Mucosa of stomach (tissue), 1 donor: Measurements from ENCODE around the gene TLR10.
"Not testable (repeated sequence)": the region's sequence is repeated elsewhere in the genome, so short reads cannot be mapped to it uniquely, and the experiment has no call there.

Experiments used
- H3K27me3 ChIP-seq: one replicate; pipeline ENCODE4 v1.7.0; 2013; ENCODE audit warnings: mild to moderate bottlenecking, low read length; ENCODE audit not compliant: control insufficient read depth, insufficient read depth
- H3K36me3 ChIP-seq: one replicate; pipeline ENCODE4 v1.7.0; 2013; ENCODE audit warnings: low read length; ENCODE audit not compliant: control insufficient read depth, insufficient read depth
- H3K4me1 ChIP-seq: one replicate; pipeline ENCODE4 v1.7.0; 2013; ENCODE audit warnings: mild to moderate bottlenecking, low read length; ENCODE audit not compliant: control insufficient read depth, insufficient read depth
- H3K4me3 ChIP-seq: one replicate; pipeline ENCODE4 v1.7.0; 2013; ENCODE audit warnings: low read length
- H3K9ac ChIP-seq: one replicate; pipeline ENCODE4 v1.7.0; 2013; ENCODE audit warnings: mild to moderate bottlenecking, low read length, moderate library complexity
- H3K9me3 ChIP-seq: one replicate; pipeline ENCODE4 v1.7.0; 2013; ENCODE audit warnings: mild to moderate bottlenecking, low read length, moderate library complexity; ENCODE audit not compliant: control insufficient read depth
- donor health status: Pancreatic carcinoma.

TLR10 gene

GRCh38 chr4:38777925-38778324 lies 4.9 kb downstream of the TLR10 start:
- not testable (repeated sequence) for H3K9me3 ChIP-seq, H3K4me1 ChIP-seq

GRCh38 chr4:38775326-38775725 lies 7.5 kb downstream of the TLR10 start:
- Histone ChIP-seq H3K9me3 (no peaks in the 10 kb centered on the region), H3K27me3 (no peaks in the 10 kb centered on the region), H3K4me3 (no peak overlapping the region), H3K4me1 (peaks cover 6% of the 10 kb centered on the region), H3K36me3 (no peaks in the 10 kb centered on the region), H3K9ac (no peak overlapping the region)

More at GRCh38 chr4:38777925-38778324, 4.9 kb downstream of the TLR10 start:
- H3K9ac ChIP-seq, H3K4me3 ChIP-seq, H3K27me3 ChIP-seq, H3K36me3 ChIP-seq: not testable (repeated sequence)

- Histone ChIP-seq H3K4me3 (no peak overlapping the region), H3K9me3 (no peaks in the 10 kb centered on the region), H3K9ac (no peak overlapping the region), H3K4me1 (peaks cover 6% of the 10 kb centered on the region), H3K27me3 (no peaks in the 10 kb centered on the region), H3K36me3 (no peaks in the 10 kb centered on the region)
Measured at GRCh38 chr4:38774181-38774955, 8.4 kb downstream of the TLR10 start.

GRCh38 chr4:38770281-38770680 lies 12.5 kb downstream of the TLR10 start:
- not testable (repeated sequence) for H3K9ac ChIP-seq

GRCh38 chr4:38769857-38770256 lies 12.9 kb downstream of the TLR10 start:
- Histone ChIP-seq H3K27me3 (no peaks in the 10 kb centered on the region), H3K4me3 (no peak overlapping the region), H3K9ac (no peak overlapping the region), H3K36me3 (no peaks in the 10 kb centered on the region), H3K4me1 (no peaks in the 10 kb centered on the region), H3K9me3 (no peaks in the 10 kb centered on the region)

More at GRCh38 chr4:38770281-38770680, 12.5 kb downstream of the TLR10 start:
- H3K27me3 ChIP-seq, H3K36me3 ChIP-seq, H3K4me1 ChIP-seq, H3K4me3 ChIP-seq, H3K9me3 ChIP-seq: not testable (repeated sequence)

DNA sequence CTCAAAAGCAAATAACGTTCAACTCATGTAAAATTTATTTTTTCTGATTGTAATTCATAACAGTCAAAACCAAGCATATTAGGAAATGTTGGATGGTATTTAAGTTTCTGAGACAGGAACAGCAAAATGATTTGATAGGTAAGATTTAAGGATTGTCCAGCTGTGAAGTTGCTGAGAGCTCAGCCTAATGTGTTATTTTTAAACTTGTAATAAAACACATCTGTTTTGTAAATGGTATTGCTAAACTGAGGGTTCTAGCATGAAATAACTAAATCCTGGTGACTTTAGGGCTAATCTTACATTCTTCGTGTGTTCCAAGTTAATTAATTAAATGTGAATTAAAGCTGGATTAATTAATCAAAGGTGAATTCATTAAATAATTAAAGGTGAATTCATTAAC lies 13.3 kb downstream of the TLR10 start:
- Histone ChIP-seq H3K36me3 (no peaks in the 10 kb centered on the region), H3K4me1 (no peaks in the 10 kb centered on the region), H3K27me3 (no peaks in the 10 kb centered on the region), H3K9me3 (no peaks in the 10 kb centered on the region), H3K4me3 (no peak overlapping the region), H3K9ac (no peak overlapping the region)

DNA sequence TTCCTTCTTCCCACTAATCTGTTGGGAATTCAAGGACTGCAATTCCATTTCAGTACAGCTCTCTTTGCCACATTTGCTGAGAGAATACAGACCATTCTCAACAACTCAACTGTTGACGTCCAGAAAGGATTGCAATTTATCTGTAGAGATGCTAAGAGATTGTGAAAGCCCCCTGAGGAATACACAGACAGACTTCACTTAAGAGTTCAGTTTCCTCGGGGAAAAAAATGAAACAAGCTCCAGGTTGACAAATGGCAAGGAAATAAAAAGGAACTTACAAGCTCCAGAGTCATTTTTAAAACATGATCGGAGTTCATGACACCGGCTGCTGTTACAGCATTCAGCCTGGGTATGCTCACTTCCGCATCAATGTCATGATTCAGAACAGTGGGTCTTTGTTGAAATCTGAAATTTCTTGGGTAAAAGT lies 13.8 kb downstream of the TLR10 start:
- Histone ChIP-seq H3K9me3 (no peaks in the 10 kb centered on the region), H3K4me1 (no peaks in the 10 kb centered on the region), H3K4me3 (no peak overlapping the region), H3K9ac (no peak overlapping the region), H3K36me3 (no peaks in the 10 kb centered on the region), H3K27me3 (no peaks in the 10 kb centered on the region)

DNA sequence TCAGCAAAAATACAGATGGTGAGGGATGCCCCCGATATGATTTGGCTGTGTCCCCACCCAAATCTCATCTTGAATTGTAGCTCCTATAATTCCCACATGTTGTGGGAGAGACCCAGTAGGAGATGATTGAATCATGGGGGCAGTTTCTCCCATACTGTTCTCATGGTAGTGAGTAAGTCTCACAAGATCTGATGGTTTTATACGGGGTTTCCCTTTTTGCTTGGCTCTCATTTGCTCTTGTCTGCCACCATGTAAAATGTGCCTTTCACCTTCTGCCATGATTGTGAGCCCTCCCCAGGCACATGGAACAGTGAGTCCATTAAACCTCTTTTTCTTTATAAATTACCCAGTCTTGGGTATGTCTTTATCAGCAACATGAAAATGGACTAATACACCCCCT lies 15.8 kb downstream of the TLR10 start:
- not testable (repeated sequence) for H3K9me3 ChIP-seq, H3K36me3 ChIP-seq, H3K27me3 ChIP-seq, H3K9ac ChIP-seq, H3K4me1 ChIP-seq, H3K4me3 ChIP-seq

DNA sequence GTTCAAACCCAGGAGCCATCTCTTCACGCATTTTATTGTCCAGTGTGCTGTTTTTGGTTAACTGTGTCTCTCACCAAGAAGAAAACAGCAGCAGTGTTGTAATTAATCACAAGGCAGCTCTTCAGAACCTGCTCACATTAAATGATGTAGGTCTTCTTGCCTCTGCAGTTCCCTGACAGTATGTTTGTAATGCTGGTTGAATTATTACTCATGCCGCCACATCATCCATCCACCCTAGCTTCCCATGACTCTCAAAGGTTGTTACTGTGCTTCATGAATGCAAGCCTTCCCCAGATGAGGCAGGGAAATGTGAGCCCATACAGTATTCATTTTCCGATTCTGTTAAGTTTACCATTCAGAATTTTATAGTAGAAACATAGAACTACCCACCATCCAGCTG lies 17.4 kb downstream of the TLR10 start:
- Histone ChIP-seq H3K4me3 (no peak overlapping the region), H3K4me1 (no peaks in the 10 kb centered on the region), H3K9ac (no peak overlapping the region), H3K27me3 (no peaks in the 10 kb centered on the region), H3K36me3 (no peaks in the 10 kb centered on the region), H3K9me3 (no peaks in the 10 kb centered on the region)

- no peak overlapping the region for H3K9ac ChIP-seq
- H3K4me1 ChIP-seq = no peaks in the 10 kb centered on the region
- no peaks in the 10 kb centered on the region for H3K27me3 ChIP-seq
- H3K9me3 ChIP-seq = no peaks in the 10 kb centered on the region
- H3K4me3 ChIP-seq = no peak overlapping the region
- H3K36me3 ChIP-seq = no peaks in the 10 kb centered on the region
Measured at GRCh38 chr4:38764277-38764676, 18.5 kb downstream of the TLR10 start.

DNA sequence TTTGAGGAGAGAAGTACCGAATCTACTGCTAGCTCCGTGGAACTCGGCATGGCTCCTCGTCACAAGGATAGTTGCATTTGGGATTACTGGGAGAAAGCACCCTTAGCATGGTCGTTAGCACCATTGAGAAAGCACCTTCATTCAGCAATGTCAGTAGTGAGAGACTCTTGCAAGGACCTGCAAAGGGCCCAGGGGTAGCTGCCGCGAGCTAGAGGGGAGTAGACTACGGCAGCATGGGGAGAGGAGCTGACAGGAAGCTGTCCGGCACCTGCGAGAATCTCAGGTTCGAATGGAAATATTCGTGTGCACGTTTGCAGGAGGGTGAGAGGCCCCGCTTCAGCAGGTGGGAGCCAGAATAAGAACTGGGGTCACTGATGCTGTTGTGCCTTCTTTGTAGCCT lies 20.2 kb downstream of the TLR10 start:
- no peak overlapping the region for H3K4me3 ChIP-seq
- no peaks in the 10 kb centered on the region for H3K36me3 ChIP-seq
- no peaks in the 10 kb centered on the region for H3K4me1 ChIP-seq
- H3K27me3 ChIP-seq = no peaks in the 10 kb centered on the region
- no peak overlapping the region for H3K9ac ChIP-seq
- no peaks in the 10 kb centered on the region for H3K9me3 ChIP-seq

- no peak overlapping the region for H3K4me3 ChIP-seq
- no peak overlapping the region for H3K9ac ChIP-seq
- no peaks in the 10 kb centered on the region for H3K27me3 ChIP-seq
- H3K4me1 ChIP-seq = no peaks in the 10 kb centered on the region
- no peaks in the 10 kb centered on the region for H3K36me3 ChIP-seq
- H3K9me3 ChIP-seq = no peaks in the 10 kb centered on the region
Measured at GRCh38 chr4:38759790-38760122, 23.0 kb downstream of the TLR10 start.
